ENCODE results near the gene CLEC2L. TPM values are rescaled to one million over a fixed set of nuclear protein-coding genes. Genes with fewer than 3 reads are reported as not detected.

The CLEC2L gene
- polyA plus RNA-seq, 1 experiment = not detected

DNA sequence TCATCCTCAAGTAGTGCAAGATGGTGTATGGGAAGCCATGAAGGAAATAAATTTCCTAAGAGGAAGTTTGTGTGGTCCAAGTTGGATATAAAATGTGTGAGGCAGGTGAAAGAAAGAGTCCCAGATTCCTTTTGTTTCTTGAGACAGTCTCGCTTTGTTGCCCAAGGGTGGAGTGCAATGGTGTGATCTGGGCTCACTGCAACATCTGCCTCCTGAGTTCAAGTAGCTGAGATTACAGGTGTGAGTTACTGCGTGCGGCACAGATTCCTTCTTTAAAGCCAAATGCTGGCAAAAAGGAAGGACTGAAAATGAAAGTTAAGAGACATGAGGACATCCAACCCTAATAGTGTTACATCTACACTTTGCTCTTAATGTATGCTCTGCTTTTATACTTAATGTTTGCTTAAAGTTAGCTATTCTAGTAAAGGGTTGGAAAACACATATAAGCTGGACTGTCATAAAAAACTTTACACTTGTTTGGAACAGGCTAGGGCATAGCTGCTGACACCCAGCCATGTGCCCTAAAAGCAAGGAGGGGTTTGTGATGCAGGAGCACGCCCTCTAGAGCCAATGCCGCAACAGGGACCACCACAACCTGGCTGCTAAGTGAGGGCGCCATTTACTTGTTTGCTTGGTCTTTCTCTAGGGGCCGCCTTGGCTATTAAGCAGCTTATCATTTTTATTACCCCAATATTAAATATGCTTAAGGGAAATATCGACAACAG, 34.5 kb downstream of the CLEC2L start:
- DNase-seq (ENCODE audit: low read depth, low spot score) = no peak
- TF ChIP-seq, protein P1, sequence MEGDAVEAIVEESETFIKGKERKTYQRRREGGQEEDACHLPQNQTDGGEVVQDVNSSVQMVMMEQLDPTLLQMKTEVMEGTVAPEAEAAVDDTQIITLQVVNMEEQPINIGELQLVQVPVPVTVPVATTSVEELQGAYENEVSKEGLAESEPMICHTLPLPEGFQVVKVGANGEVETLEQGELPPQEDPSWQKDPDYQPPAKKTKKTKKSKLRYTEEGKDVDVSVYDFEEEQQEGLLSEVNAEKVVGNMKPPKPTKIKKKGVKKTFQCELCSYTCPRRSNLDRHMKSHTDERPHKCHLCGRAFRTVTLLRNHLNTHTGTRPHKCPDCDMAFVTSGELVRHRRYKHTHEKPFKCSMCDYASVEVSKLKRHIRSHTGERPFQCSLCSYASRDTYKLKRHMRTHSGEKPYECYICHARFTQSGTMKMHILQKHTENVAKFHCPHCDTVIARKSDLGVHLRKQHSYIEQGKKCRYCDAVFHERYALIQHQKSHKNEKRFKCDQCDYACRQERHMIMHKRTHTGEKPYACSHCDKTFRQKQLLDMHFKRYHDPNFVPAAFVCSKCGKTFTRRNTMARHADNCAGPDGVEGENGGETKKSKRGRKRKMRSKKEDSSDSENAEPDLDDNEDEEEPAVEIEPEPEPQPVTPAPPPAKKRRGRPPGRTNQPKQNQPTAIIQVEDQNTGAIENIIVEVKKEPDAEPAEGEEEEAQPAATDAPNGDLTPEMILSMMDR (IDR thresholded peaks at IDR 0.05; ENCODE audit: low read depth, low read length) = no peak
- peaks cover 5% of the 10 kb centered on the region; the same call in 1 of the 2 replicates for H3K9me3 ChIP-seq (ENCODE audit: control insufficient read depth, insufficient read depth, low read length)
- no peak overlapping the region for H3K4me3 ChIP-seq (ENCODE audit: low read depth, low read length)
- peaks cover 2% of the 10 kb centered on the region for H3K27me3 ChIP-seq (ENCODE audit: control insufficient read depth, insufficient read depth, low read length)
- CTCF ChIA-PET = interaction anchor here (1.0 to 1.1 kb wide), 2 partner anchors 45 to 124 kb away, joined by 3 read pairs; no protein-coding TSS in a partner anchor
- POLR2A ChIA-PET = interaction anchor here (0.7 to 1.4 kb wide), 2 partner anchors 9 to 105 kb away, joined by 4 to 5 read pairs; no protein-coding TSS in a partner anchor
- no peak overlapping the region for H3K27ac ChIP-seq (ENCODE audit: low read depth, low read length)

DNA sequence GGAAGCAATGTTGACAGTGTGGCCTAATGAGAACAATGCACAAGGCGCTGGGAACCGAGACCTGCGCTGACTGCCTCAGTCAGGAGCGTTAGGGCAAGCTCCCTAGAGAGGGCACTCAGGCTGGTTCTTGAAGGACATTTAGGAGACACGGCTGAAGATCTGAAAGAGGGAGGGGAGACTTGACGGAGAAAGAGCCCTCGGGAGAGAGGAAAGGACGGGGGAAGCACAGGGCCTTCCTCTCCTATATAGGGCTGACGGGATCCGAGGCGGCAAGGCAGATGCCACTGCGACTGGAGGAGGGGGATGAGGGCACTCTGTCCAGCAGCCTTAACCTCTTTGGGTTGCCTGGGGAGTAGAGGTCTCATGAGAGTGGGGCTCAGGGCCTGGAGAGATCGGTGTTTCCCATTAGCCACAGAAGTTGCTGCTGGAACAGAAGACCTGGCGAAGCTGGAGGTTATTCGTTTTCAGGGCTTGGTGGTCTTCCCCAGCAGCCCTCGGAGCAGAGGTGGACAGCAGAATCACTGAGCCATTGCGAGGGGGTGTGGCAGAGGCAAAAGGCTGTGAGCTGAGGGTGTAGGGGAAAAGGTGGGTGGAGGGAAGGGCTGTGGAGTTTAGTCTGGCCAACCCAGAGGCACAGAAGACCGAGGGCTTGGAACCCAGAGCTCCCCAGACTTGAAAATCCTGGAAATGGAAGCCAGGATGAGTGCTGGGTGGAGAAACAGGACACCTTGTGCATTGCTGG, 36.0 kb downstream of the CLEC2L start:
- no peak overlapping the region for H3K27ac ChIP-seq (ENCODE audit: low read depth, low read length)
- peaks cover 5% of the 10 kb centered on the region; the same call in 1 of the 2 replicates for H3K9me3 ChIP-seq (ENCODE audit: control insufficient read depth, insufficient read depth, low read length)
- POLR2A ChIA-PET = no interaction called here
- H3K4me3 ChIP-seq (ENCODE audit: low read depth, low read length) = no peak overlapping the region
- TF ChIP-seq, protein P1 (IDR thresholded peaks at IDR 0.05; ENCODE audit: low read depth, low read length) = no peak
- H3K27me3 ChIP-seq (ENCODE audit: control insufficient read depth, insufficient read depth, low read length) = peaks cover 2% of the 10 kb centered on the region
- CTCF ChIA-PET = no interaction called here
- no peak for DNase-seq (ENCODE audit: low read depth, low spot score)

DNA sequence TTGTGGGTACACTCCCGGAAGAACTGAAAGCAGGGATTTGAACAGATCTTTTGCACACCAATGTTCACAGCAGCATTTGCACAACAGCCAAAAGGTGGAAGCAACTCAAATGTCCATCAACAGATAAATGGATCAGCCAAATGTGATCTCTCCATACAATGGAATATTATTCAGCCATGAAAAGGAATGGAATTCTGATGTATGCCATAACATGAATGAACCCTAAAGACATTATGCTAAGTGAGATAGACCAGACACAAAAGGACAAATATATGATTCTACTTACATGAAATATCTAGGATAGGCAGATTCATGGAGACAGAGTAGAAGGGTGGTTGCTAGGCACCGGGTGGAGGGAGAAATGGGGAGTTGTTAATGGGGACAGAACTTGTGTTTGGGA, 36.7 kb downstream of the CLEC2L start:
- CTCF ChIA-PET = no interaction called here

DNA sequence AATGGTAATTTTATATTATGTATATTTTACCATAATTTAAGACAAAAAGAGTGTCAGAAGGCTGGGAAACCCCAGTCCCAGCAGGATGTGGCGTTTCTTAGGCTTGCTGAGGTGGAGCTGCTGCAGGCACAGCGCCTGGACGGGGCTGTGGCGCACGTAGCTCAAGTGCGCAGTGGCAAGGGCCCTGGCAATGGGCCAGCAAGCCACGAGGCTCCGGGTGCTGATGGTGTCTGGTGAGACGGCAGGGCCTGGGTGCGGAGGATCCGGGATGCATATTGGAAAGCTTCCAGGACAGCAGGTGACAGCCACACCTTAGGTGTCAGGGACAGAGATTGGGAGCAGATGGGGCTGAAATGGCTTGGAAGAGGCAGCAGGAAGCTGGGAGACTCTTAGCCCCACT, 37.2 kb downstream of the CLEC2L start:
- TF ChIP-seq, protein P1 (IDR thresholded peaks at IDR 0.05; ENCODE audit: low read depth, low read length) = no peak
- Histone ChIP-seq H3K4me3 (ENCODE audit: low read depth, low read length) (no peak overlapping the region), H3K9me3 (ENCODE audit: control insufficient read depth, insufficient read depth, low read length) (peaks cover 5% of the 10 kb centered on the region; the same call in 1 of the 2 replicates), H3K27me3 (ENCODE audit: control insufficient read depth, insufficient read depth, low read length) (no peaks in the 10 kb centered on the region), H3K27ac (ENCODE audit: low read depth, low read length) (no peak overlapping the region)
- CTCF ChIA-PET = no interaction called here
- POLR2A ChIA-PET = no interaction called here
- no peak for DNase-seq (ENCODE audit: low read depth, low spot score)

More for the DNA sequence above, 36.7 kb downstream of the CLEC2L start:
- Histone ChIP-seq H3K9me3 (ENCODE audit: control insufficient read depth, insufficient read depth, low read length) (peaks cover 5% of the 10 kb centered on the region; the same call in 1 of the 2 replicates), H3K27me3 (ENCODE audit: control insufficient read depth, insufficient read depth, low read length) (no peaks in the 10 kb centered on the region), H3K4me3 (ENCODE audit: low read depth, low read length) (no peak overlapping the region), H3K27ac (ENCODE audit: low read depth, low read length) (no peak overlapping the region)
- TF ChIP-seq, protein P1 (IDR thresholded peaks at IDR 0.05; ENCODE audit: low read depth, low read length) = no peak
- no peak for DNase-seq (ENCODE audit: low read depth, low spot score)
- POLR2A ChIA-PET = no interaction called here

DNA sequence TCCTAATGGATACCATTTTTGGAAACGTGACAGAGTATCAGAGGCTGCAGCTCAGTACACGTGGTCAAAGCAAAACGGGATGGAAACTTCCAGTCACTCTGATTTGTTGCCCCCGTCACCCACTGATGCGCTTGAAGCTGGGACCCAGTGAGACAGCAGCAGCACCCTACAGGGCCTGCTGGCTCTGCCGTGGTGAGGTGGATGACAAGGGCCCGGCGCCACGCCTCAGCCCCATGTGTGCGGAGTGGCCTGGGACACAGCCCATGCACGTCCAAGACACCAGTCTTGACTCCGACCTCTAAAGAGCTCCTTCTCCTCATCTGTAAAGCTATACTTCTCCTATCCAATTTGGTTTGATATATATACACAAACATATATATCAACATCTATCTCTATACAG, 39.0 kb downstream of the CLEC2L start:
- Histone ChIP-seq H3K27ac (ENCODE audit: low read depth, low read length) (no peak overlapping the region), H3K9me3 (ENCODE audit: control insufficient read depth, insufficient read depth, low read length) (peaks cover 5% of the 10 kb centered on the region; the same call in 1 of the 2 replicates), H3K4me3 (ENCODE audit: low read depth, low read length) (no peak overlapping the region), H3K27me3 (ENCODE audit: control insufficient read depth, insufficient read depth, low read length) (no peaks in the 10 kb centered on the region)
- TF ChIP-seq, protein P1 (IDR thresholded peaks at IDR 0.05; ENCODE audit: low read depth, low read length) = no peak
- ChIA-PET CTCF (no interaction called here), POLR2A (no interaction called here)
- DNase-seq (ENCODE audit: low read depth, low spot score) = no peak
